ENCODE results near the gene SLC5A2.
"Not testable (repeated sequence)": the region's sequence is repeated elsewhere in the genome, so short reads cannot be mapped to it uniquely, and the experiment has no call there.

SLC5A2 gene

GRCh38 chr16:31535737-31536136 lies 52.8 kb downstream of the SLC5A2 start:
- TF ChIP-seq CTCF (IDR thresholded peaks at IDR 0.05; ENCODE audit: borderline replicate concordance, insufficient read depth, low read depth, low read length), result no peak

DNA sequence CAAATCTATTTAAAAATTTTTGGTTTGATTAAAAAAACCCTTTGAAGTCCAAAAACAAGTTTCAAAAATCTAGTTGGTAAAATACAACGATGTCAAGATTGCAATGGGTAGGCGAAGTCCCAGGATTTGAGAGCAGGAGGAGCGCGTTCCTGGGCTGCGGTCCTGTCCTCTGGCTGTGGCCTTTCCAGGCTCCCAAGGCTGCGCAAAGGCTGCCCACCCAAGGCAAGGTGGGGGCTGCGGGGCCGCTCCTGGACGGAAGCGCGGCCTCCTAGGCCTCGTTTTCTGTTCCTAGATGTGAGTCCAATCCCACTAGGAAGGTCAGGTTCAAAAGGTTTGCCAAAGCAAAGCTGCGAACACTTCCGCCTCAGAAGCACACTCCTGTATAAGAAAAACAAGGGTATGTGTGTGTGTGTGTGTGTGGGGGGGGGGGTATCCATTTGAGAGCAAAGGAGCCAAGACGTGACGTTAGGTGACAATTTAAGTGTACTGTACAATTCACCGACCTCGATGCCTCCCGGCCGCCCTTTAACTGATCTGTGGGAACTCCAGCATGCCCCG lies 54.0 kb downstream of the SLC5A2 start:
- H3K4me3 ChIP-seq (ENCODE audit: low read depth, low read length), result no peak overlapping the region
- no peak for TF ChIP-seq CTCF (IDR thresholded peaks at IDR 0.05; ENCODE audit: borderline replicate concordance, insufficient read depth, low read depth, low read length)

More at GRCh38 chr16:31535737-31536136, 52.8 kb downstream of the SLC5A2 start:
- no peak overlapping the region for H3K4me3 ChIP-seq (ENCODE audit: low read depth, low read length)

GRCh38 chr16:31537362-31538242 lies 54.7 kb downstream of the SLC5A2 start:
- no peak overlapping the region for H3K4me3 ChIP-seq (ENCODE audit: low read depth, low read length)
- no peak for TF ChIP-seq CTCF (IDR thresholded peaks at IDR 0.05; ENCODE audit: borderline replicate concordance, insufficient read depth, low read depth, low read length)

DNA sequence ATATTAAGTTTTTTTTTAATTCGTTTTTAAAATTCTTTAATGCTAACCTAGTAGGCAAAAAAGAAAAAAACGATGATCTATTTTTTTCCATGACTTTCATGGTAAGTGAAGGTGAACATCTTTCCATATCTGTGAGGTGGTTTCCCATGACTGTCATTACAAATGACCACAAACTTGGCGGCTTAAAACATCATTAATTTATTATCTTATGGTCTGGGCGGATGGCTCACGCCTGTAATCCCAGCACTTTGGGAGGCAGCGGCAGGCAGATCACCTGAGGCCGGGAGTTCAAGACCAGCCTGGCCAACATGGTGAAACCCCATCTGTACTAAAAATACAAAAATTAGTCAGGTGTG lies 55.3 kb downstream of the SLC5A2 start:
- not testable (repeated sequence) for H3K4me3 ChIP-seq (ENCODE audit: low read depth, low read length)

DNA sequence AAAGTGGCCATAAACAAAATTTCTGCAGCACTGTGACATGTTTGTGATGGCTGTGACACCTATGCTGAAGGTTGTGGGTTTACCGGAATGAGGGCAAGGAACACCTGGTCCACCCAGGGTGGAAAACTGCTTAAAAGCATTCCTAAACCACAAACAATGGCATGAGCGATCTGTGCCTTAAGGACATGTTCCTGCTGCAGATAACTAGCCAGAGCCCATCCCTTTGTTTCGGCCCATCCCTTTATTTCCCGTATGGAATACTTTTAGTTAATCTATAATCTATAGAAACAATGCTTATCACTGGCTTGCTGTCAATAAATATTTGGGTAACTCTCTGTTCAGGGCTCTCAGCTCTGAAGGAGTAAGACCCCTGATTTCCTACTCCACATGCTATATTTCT lies 56.8 kb downstream of the SLC5A2 start:
- not testable (repeated sequence) for H3K4me3 ChIP-seq (ENCODE audit: low read depth, low read length)
